Osteocyte (in vitro differentiated cells): ENCODE results near the gene ZGRF1. TPM values are rescaled to one million over a fixed set of nuclear protein-coding genes. Genes with fewer than 3 reads are reported as not detected.
"Not testable (repeated sequence)": the region's sequence is repeated elsewhere in the genome, so short reads cannot be mapped to it uniquely, and the experiment has no call there.

Experiments
- DNase-seq: peaks from one replicate; pipeline ENCODE4 v3.0.0; 2021; ENCODE audit warnings: mixed read lengths; ENCODE audit not compliant: unreplicated experiment; ENCODE audit errors: extremely low spot score
- H3K27ac Mint-ChIP-seq: one replicate; pipeline ENCODE4 v1.8.0; 2021; ENCODE audit warnings: mild to moderate bottlenecking, mixed read lengths; ENCODE audit not compliant: unreplicated experiment
- H3K27me3 Mint-ChIP-seq: one replicate; pipeline ENCODE4 v1.8.0; 2021; ENCODE audit warnings: mixed read lengths; ENCODE audit not compliant: unreplicated experiment
- H3K36me3 Mint-ChIP-seq: one replicate; pipeline ENCODE4 v1.8.0; 2021; ENCODE audit warnings: mixed read lengths; ENCODE audit not compliant: unreplicated experiment
- H3K4me1 Mint-ChIP-seq: one replicate; pipeline ENCODE4 v1.8.0; 2021; ENCODE audit warnings: mixed read lengths; ENCODE audit not compliant: unreplicated experiment
- H3K4me3 Mint-ChIP-seq: one replicate; pipeline ENCODE4 v1.8.0; 2021; ENCODE audit warnings: mild to moderate bottlenecking, moderate library complexity, mixed read lengths; ENCODE audit not compliant: unreplicated experiment
- H3K9me3 Mint-ChIP-seq: one replicate; pipeline ENCODE4 v1.8.0; 2021; ENCODE audit warnings: mixed read lengths; ENCODE audit not compliant: unreplicated experiment
- total RNA-seq: library from RNA; stranded (reverse); gene quantifications from 2 replicates; pipeline ENCODE4 v1.2.1, GENCODE V29; 2021
- TF ChIP-seq, protein P1 (sequence below): fragments of 200-600 bp; sonication (generic); IDR thresholded peaks from 2 replicates; pipeline ENCODE4 v1.5.0; 2021; ENCODE audit warnings: antibody characterized with exemption, mild to moderate bottlenecking, moderate library complexity

The ZGRF1 gene
- total RNA-seq, 1 donor from 2014 or later, result 5.6 TPM

GRCh38 chr4:112646632-112647537, 10.2 kb upstream of the ZGRF1 start:
- DNase-seq, result no peak
- H3K27me3 Mint-ChIP-seq, result no peaks in the 10 kb centered on the region
- H3K4me3 Mint-ChIP-seq, result no peak overlapping the region
- H3K4me1 Mint-ChIP-seq, result peaks cover 1% of the 10 kb centered on the region
- no peaks in the 10 kb centered on the region for H3K9me3 Mint-ChIP-seq
- no peak overlapping the region for H3K27ac Mint-ChIP-seq
- TF ChIP-seq, protein P1, sequence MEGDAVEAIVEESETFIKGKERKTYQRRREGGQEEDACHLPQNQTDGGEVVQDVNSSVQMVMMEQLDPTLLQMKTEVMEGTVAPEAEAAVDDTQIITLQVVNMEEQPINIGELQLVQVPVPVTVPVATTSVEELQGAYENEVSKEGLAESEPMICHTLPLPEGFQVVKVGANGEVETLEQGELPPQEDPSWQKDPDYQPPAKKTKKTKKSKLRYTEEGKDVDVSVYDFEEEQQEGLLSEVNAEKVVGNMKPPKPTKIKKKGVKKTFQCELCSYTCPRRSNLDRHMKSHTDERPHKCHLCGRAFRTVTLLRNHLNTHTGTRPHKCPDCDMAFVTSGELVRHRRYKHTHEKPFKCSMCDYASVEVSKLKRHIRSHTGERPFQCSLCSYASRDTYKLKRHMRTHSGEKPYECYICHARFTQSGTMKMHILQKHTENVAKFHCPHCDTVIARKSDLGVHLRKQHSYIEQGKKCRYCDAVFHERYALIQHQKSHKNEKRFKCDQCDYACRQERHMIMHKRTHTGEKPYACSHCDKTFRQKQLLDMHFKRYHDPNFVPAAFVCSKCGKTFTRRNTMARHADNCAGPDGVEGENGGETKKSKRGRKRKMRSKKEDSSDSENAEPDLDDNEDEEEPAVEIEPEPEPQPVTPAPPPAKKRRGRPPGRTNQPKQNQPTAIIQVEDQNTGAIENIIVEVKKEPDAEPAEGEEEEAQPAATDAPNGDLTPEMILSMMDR, result no peak
- H3K36me3 Mint-ChIP-seq, result peaks cover 37% of the 10 kb centered on the region

- no peak overlapping the region for H3K4me3 Mint-ChIP-seq
- H3K36me3 Mint-ChIP-seq, result peaks cover 35% of the 10 kb centered on the region
- TF ChIP-seq, protein P1, result no peak
- no peaks in the 10 kb centered on the region for H3K9me3 Mint-ChIP-seq
- peaks cover 1% of the 10 kb centered on the region for H3K4me1 Mint-ChIP-seq
- no peak overlapping the region for H3K27ac Mint-ChIP-seq
- DNase-seq, result no peak
- no peaks in the 10 kb centered on the region for H3K27me3 Mint-ChIP-seq
These were observed 9.0 kb upstream of the ZGRF1 start for GRCh38 chr4:112645541-112646329.

GRCh38 chr4:112644595-112645535, 8.2 kb upstream of the ZGRF1 start:
- not testable (repeated sequence) for DNase-seq, H3K27me3 Mint-ChIP-seq, H3K27ac Mint-ChIP-seq, H3K9me3 Mint-ChIP-seq, H3K4me3 Mint-ChIP-seq, H3K4me1 Mint-ChIP-seq
- peaks cover 34% of the 10 kb centered on the region for H3K36me3 Mint-ChIP-seq

DNA sequence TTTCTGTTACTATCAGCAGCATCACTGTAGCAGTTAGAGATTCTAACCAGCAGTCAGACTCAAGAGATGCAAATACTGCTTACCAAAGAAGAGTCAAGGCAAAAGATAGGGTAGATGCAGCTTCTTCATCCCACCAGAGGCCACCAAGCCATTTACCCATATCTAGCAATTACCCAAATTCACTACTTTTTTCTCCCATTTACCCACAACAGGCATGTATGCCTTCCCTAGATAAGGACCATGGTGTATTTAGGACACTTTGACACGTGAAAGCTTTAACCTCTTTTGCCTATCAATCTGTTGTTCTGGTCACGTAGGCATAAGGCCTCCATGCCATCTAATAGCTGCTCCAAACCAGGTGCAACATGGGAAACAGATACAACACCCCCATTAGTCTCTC, 5.8 kb upstream of the ZGRF1 start:
- no peak overlapping the region for H3K27ac Mint-ChIP-seq
- H3K9me3 Mint-ChIP-seq, result no peaks in the 10 kb centered on the region
- H3K4me3 Mint-ChIP-seq, result no peak overlapping the region
- TF ChIP-seq, protein P1, result no peak
- DNase-seq, result no peak
- peaks cover 30% of the 10 kb centered on the region for H3K36me3 Mint-ChIP-seq
- no peaks in the 10 kb centered on the region for H3K27me3 Mint-ChIP-seq
- H3K4me1 Mint-ChIP-seq, result peaks cover 1% of the 10 kb centered on the region

DNA sequence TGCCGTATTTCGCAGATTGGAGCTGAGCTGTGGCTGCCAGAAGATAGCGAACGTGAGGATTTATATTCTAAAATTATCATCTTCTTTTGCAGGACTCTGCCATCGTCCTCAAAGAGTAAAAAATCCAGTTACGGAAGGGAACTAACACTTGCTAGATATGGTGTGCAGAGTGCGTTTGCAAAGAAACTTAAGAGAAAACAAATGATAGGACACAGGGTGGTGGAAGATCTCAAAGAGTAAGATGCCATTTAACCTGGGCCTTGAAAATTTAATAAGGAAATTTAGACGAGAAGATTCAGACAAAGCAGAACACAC, 800 bp upstream of the ZGRF1 start:
- no peaks in the 10 kb centered on the region for H3K27me3 Mint-ChIP-seq
- DNase-seq, result no peak
- H3K4me1 Mint-ChIP-seq, result peaks cover 13% of the 10 kb centered on the region
- no peaks in the 10 kb centered on the region for H3K9me3 Mint-ChIP-seq
- peaks cover 5% of the 10 kb centered on the region for H3K36me3 Mint-ChIP-seq
- H3K4me3 Mint-ChIP-seq, result no peak overlapping the region
- no peak overlapping the region for H3K27ac Mint-ChIP-seq
- TF ChIP-seq, protein P1, result no peak
